ENCODE results near the gene C4orf50.
"Not testable (repeated sequence)": the region's sequence is repeated elsewhere in the genome, so short reads cannot be mapped to it uniquely, and the experiment has no call there.

C4orf50 gene

GRCh38 chr4:6008766-6009385, 9.4 kb downstream of the C4orf50 start:
- H3K4me3 ChIP-seq (ENCODE audit: control insufficient read depth, low read depth, low read length), result no peak overlapping the region
- DNase-seq (ENCODE audit: low read depth), result no peak
- TF ChIP-seq, protein P1, sequence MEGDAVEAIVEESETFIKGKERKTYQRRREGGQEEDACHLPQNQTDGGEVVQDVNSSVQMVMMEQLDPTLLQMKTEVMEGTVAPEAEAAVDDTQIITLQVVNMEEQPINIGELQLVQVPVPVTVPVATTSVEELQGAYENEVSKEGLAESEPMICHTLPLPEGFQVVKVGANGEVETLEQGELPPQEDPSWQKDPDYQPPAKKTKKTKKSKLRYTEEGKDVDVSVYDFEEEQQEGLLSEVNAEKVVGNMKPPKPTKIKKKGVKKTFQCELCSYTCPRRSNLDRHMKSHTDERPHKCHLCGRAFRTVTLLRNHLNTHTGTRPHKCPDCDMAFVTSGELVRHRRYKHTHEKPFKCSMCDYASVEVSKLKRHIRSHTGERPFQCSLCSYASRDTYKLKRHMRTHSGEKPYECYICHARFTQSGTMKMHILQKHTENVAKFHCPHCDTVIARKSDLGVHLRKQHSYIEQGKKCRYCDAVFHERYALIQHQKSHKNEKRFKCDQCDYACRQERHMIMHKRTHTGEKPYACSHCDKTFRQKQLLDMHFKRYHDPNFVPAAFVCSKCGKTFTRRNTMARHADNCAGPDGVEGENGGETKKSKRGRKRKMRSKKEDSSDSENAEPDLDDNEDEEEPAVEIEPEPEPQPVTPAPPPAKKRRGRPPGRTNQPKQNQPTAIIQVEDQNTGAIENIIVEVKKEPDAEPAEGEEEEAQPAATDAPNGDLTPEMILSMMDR (IDR thresholded peaks at IDR 0.05; ENCODE audit: control insufficient read depth, insufficient read depth, low read depth, low read length, missing control alignments), result no peak

DNA sequence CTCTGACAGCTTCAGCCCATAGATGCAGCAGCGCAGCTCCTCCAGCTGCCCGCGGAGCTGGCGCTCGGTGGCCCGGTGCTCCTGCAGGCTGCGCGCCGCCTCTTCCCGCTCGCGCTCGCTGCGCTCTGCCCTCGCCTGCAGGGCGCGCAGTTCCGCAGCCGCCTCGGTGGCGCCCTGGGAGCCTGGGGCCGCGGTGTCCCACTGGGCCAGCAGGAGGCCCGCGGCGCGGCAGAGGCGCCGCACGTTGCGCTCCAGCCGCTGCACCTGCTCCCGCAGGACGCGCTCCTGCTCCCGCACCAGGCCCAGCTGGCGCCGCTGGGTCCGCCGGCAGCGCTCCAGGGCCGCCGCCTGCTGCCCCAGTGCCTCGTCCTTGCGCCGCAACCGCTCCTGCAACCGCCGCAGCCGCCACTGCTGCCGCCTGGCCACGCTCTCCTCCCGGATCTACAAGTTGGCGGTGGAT, 10.1 kb downstream of the C4orf50 start:
- TF ChIP-seq, protein P1 (IDR thresholded peaks at IDR 0.05; ENCODE audit: control insufficient read depth, insufficient read depth, low read depth, low read length, missing control alignments), result no peak
- no peak for DNase-seq (ENCODE audit: low read depth)
- H3K4me3 ChIP-seq (ENCODE audit: control insufficient read depth, low read depth, low read length), result no peak overlapping the region

DNA sequence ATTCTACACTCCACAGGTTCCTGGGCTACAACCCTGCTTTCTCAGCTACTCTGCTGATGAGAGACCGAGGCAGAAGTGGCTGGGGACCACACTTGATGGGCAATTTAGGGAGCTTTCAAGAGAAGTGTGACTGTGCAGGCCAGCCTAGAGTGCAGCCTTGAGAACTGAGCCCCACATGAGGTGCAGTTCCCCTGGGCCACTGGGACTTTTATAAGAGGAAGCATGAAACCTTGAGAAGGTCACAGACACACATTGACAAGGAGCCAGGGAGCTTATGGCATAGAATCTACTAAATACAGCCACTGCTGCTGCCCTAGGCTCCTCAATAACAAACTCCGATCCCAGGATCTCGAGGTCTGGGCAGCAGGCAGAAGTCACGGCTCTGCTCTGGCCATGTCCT, 13.1 kb downstream of the C4orf50 start:
- DNase-seq (ENCODE audit: low read depth), result no peak
- TF ChIP-seq, protein P1 (IDR thresholded peaks at IDR 0.05; ENCODE audit: control insufficient read depth, insufficient read depth, low read depth, low read length, missing control alignments), result no peak
- no peak overlapping the region for H3K4me3 ChIP-seq (ENCODE audit: control insufficient read depth, low read depth, low read length)

- not testable (repeated sequence) for DNase-seq (ENCODE audit: low read depth); H3K4me3 ChIP-seq (ENCODE audit: control insufficient read depth, low read depth, low read length)
Measured at GRCh38 chr4:6003485-6003884, 14.7 kb downstream of the C4orf50 start.

DNA sequence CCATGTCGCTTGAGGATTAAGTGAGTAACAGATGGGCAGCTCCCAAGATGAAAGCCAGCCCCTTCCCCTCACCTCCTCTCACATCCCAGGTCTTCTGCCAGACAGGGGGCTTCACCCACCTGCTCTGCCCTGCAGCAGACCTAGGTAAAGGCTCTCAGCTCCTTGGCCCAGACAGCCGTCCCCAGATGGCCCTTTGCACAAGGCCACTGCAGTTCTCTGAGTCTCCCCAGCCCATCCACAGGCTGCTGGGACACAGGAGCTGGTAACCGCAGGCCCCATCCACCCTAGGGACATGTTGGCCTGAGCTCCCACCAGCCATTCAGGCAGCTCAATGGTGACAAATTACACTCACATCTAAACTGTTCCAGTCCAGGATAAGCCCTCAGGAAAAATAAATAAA, 15.3 kb downstream of the C4orf50 start:
- TF ChIP-seq, protein P1 (IDR thresholded peaks at IDR 0.05; ENCODE audit: control insufficient read depth, insufficient read depth, low read depth, low read length, missing control alignments), result no peak
- H3K4me3 ChIP-seq (ENCODE audit: control insufficient read depth, low read depth, low read length), result no peak overlapping the region
- DNase-seq (ENCODE audit: low read depth), result no peak

GRCh38 chr4:6002492-6002833, 15.8 kb downstream of the C4orf50 start:
- TF ChIP-seq, protein P1 (IDR thresholded peaks at IDR 0.05; ENCODE audit: control insufficient read depth, insufficient read depth, low read depth, low read length, missing control alignments), result no peak
- H3K4me3 ChIP-seq (ENCODE audit: control insufficient read depth, low read depth, low read length), result no peak overlapping the region
- no peak for DNase-seq (ENCODE audit: low read depth)

GRCh38 chr4:6001680-6002491, 16.3 kb downstream of the C4orf50 start:
- H3K4me3 ChIP-seq (ENCODE audit: control insufficient read depth, low read depth, low read length), result no peak overlapping the region
- DNase-seq (ENCODE audit: low read depth), result no peak
- TF ChIP-seq, protein P1 (IDR thresholded peaks at IDR 0.05; ENCODE audit: control insufficient read depth, insufficient read depth, low read depth, low read length, missing control alignments), result no peak

All from AG09309 (cell line).